GM18498 (cell line): ENCODE results near the gene PTPRG.

Experiments
- ATAC-seq: cut with Tn5 transposase; IDR thresholded peaks from one replicate; pipeline ENCODE4 v1.9.1; 2021; ENCODE audit warnings: mild to moderate bottlenecking, moderate library complexity; ENCODE audit not compliant: unreplicated experiment

Gene PTPRG

DNA sequence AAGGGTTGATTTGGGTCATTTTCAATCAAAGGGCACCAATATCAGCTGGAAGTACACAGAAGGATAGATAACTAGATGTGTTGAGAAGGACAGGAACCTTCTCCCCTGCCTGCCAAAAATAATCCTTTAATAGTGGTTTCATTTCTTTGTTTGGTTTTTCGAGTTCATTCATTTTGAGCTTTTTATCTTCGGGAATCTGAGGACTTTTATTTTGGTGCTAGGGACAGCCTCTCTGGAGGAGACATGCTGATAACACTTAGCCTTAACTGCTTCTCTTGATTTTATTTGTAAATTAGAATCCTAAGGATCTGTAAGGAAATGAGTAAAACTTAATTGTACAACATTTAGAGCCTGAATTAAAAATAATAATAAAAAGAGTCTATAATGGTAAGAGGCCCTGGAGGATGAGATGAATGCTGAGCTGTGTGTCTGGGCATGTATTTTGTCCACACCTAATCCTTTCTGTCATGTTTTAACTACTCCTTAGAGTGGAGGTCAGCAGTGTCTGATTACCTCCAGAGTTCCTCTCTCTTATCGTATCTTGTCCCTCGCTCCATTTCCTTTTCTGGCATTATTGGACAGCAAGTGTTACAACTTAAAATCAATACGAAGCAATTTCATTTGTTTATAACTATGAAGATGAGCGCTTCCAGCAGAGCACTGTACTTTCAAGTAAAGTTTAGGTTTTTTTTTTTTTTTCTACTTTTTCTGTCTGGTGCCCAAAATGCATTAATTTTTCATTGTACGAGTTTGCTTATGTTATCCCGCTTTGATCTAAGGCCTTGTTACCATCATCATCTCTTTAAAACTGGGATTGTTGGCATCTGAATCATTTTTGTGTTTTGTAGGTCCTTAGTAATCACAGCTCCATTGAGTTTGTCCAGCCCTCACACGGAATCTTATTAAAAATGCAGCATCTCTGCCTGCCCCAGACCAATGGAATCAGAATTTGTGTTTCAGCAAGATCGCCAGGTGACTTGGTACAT lies 22.8 kb downstream of the PTPRG start:
- no peak for ATAC-seq

DNA sequence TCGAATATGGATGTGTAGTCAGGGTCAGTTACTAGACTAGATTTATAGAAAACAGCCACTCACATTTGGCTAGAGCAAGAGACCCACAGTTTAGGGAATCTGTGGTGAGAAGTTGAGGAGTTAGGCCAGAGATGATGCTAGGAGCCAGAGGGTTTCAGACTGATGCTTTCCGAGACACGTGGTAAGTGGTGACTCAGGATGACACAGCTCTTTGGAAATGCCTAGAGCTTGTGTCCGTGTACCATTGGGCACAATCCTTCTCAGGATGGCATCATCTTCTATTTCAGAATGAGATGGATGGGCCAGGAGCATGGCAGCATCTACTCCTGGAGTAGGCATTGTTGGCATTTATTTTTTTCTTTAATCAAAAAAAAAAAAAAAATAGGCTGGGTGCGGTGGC lies 28.5 kb downstream of the PTPRG start:
- no peak for ATAC-seq

DNA sequence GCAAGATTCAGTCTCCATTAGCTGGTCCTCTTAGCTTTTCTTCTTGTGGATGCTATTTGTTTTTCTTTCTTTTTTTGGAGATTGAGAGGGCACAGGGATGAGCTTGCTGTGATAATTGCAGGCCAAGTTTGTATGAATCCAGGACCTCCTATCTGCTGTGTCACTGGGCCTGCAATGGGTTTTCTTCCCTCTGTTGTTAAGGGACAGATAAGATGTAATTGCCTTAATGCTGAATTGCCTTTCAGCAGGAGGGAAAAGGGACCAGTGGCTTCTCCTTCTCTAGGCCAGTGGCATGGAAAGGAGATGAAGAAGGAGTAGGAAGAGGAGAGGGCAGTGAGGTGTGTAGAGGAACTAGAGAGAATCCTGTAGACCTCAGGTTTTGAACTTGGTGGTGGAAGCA lies 29.9 kb downstream of the PTPRG start:
- no peak for ATAC-seq

DNA sequence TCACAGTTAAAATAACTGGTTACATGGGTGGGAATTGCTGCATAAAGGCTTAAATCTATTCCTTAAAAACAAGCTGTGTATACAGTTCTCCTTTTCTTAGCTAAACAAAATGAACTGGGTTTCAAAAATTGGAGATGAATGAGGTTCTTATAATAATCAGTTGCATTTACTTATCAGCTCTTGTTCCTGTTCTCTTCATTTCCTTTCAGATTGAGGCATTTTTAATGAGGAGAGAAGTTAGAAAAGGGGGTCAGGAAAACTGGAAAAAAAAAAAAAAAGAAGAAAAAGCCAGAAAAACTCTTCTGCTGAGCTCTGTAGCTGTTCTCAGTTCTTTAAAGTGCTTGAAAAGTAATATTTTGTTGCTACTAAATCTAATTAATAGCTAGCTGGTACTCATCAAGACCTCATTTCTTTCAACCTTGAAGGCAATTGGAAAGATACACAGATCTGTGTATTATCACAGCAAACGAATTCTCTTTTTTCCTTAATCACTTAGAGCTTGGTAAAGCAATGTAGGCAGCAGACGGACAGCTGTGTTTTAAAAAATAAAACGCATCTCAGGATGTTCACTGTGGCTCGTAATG lies 32.2 kb downstream of the PTPRG start:
- no peak for ATAC-seq

DNA sequence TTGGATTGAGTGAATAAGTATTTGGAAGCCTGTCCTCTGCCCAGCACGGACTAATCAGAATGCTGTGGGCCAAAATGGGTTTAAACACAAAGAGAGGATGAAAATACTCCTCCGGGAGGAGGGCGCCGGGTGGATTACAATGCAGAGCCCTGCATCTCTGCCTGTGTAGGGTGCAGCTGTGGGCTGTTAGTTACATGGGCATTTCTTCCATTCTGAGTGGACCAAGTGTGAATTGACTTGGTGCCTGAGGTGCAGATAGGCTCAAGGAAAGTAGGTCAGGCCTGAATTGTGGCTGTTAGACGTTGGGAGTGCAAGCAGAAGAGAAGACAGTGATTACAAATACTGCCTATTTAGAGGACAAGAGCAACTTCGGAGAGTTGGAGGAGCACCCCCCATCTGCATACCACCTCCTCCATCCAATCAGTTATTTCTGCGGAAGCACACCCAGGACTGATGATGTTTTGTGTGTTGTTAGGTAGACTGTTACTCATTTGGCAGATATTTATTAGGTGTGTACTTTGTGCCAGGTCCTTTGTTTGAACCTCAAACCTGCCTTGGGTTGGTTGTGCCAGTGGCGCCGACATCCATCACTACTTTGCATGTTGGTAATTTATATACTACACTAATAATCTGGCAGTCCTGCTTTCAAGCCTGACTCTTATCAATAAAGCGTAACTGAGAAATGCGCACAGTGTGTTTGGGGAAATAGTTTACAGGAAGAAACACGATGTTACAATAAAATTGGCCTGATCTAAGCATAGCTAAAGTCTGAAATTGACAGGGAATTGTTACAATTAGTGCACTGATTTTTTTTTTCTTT lies 33.0 kb downstream of the PTPRG start:
- ATAC-seq = no peak

DNA sequence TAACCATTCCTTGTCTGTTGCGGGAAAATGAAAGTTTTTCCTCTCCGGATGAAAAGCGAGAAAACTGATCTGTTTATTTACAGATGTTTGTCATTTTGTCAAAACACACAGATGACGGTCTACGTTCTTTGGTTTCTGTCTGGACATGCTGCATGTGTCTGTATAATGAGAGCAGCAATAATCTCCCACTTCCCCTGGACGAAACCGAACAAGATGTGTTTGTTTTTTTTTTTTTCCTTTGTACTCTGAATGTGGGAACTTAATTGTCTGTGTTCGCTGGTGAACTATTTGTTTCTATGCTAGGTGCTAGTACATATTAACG lies 33.6 kb downstream of the PTPRG start:
- ATAC-seq = no peak

DNA sequence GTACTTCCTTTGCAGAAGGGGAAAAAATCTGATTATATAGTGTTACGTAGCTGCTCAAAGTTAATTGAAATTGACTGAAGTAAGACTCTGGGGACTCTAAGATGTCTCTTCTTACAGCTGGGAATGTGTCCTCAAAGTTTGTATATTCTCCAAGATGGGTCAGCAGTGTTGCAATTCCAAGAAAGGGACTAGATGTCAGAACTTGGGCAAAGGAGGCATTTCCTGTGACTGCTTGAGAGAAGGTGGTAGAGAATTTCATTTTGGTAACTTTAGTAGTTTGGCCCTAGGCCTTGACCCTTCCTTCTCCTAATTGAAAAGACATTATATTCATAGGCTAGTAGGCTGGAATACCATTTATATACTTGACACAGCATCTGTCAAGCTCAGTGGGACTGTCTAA lies 33.9 kb downstream of the PTPRG start:
- ATAC-seq = no peak

DNA sequence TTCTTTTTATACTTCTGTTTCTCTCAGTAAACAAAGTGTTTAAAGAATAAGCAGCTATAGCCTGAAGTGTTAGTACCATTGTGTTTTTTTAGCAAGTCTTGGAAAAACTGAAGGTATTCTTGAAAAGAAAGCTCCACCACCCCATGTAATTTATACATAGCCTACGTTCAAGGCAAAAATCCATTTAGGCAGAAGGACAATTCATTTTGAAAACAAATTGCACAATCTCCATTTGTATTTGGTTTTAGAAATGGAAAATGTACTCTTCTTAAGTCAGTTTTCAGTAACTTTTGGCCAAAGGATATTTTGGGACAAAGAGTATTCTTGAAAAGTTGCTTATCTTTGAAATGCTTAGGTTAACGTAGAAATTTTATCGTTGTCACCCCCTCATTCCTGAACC lies 34.5 kb downstream of the PTPRG start:
- no peak for ATAC-seq

DNA sequence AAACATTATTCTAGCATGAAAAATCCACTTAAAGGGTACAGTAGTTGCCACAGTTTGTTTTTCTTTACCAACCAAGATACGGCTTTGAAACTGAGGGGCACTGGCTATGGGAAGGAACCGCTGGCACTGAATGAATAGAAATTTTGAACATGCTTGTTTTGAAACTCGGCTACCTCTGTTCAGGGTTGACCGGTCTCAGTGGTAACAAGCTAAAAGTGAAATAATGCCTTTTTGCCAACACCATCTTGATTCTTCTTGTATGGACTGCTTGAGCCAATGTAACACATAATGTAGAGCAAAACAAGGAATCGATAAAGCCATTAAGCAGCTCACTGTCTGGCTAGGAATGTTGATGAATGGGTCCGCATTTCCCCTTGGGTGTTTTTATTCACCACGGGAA lies 36.5 kb downstream of the PTPRG start:
- ATAC-seq = no peak

DNA sequence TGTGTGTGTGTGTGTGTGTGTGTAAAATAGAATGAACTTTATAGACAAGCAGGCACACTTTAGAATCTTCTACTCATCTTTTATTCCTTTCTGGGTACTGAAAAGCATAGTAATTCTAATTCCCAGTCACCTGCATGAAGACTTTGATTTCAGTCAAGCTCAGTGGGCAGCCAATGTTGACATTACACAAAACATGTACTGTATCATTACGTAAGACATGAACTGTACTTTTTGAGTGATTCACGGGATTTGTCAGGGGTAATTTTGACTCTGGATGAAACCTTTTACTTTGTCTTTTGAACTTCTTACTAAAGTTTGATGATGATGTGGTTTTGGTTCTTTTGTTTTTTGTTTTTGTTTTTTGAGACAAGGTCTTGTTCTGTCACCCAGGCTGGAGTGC lies 38.8 kb downstream of the PTPRG start:
- no peak for ATAC-seq

DNA sequence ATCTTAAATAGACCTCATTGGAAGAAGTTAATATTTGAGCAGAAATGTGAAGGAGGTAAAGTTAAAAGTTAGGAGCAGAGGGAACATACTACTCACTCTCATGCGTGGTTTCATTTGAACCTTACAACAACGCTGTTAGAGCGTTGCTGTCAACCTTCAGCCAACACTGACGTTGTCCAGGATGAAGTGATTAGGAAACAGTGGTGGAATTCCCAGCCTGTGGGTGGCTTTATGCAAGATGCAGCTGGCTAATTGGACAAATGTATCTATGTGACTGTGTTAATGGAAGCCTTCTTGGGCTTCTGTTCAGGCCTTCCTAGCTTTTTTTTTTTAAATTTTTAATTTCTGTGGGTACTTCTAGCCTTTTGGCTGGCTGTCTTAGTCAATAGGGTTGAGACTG lies 40.5 kb downstream of the PTPRG start:
- ATAC-seq = no peak

DNA sequence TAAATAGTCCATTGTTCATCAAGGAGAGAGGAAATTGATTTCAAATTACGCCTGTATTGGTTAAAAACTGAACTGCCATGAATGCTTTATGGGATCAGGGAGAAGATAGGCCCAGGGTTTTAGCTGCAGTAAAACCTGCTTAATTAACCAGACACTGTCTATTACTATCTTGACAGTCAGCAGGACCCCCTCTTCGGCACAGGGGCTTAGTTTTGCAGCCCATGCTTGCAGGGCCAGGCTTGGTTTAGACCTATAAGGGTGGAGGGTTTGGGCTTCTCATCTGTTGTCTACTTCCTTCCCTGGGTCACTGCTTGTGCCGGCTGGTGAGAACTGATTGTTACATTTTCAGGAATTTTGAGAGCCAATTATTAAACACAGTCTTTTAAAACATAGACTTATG lies 41.1 kb downstream of the PTPRG start:
- no peak for ATAC-seq

DNA sequence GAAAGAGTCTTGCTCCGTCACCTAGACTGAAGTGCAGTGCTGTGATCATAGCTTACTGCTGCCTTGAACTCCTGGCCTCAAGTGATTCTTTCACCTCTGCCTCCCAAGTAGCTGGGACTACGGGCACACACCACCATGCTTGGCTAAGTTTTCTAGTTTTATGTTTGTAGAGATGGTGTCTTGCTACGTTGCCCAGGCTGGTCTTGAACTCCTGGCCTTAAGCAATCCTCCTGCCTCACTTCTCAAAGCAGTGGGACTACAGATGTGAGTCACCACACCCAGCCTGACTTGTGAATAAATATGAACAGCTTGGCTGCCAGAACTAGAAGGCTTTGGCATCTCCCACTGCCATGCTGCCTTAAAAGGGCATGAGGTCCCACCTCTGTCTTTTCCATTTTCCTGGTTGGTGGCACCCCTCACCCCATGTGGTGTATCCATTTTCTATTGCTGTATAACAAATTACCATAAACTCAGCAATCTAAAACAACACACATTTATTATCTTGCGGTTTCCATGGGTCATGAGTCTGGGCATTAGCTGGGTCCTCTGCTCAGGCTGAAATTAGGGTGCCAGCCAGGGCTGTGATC lies 44.3 kb downstream of the PTPRG start:
- ATAC-seq = no peak

DNA sequence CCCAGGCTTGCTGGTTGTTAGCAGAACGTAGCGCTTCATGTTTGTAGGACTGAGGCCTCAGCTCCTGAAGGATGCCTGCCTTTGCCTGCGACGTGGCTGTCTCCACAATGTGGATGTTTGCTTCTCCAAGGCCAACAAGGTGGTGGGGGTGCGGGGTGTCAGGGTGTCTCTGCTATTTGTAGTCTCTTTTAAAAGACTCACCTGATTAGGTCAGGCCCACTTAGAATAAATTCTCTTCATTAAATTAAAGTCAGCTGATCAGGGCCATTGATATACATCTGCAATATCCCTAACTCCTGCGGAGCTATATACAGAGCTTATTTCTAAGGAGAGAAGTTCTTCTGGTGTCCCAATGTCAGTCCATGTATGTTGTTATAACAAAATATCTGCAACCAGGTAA lies 44.8 kb downstream of the PTPRG start:
- ATAC-seq = no peak

DNA sequence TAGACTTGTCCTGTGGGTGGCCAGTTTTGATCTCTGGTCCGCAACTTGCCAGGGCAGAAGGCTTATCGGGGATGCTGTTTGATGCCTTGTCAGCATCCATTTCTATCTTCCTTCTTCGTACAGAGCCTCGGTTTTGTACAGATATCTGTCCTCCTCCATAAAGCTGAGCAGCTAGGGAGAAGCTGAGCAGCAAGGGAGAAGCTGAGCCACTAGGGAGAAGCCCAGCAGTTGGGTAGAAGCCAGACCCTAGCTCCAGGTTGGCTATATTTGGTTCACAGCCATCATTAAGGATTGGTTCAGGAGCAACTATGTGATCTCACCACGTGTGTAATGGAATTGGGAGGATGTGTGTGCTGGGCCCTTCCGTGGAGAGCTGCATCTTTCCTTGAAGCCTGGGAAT lies 46.7 kb downstream of the PTPRG start:
- ATAC-seq = no peak

DNA sequence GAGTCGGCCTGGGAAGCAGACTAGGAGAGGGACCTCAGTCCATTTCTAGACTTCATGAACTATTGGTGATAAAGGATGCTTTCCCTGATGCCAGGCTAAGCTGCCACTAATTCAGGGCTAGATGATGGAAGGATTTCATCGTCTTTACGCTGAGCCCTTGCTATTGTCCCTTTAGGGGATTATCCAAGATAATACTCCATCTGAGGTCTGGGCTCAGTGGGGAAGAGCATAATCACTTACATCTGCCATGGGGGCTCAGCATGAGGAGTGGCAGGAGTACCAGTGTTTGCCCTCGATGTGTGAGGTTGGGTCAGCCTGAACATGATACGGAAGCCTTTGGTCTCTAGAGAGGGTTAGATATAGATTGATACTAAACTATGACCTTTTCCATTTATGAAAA lies 47.3 kb downstream of the PTPRG start:
- no peak for ATAC-seq

DNA sequence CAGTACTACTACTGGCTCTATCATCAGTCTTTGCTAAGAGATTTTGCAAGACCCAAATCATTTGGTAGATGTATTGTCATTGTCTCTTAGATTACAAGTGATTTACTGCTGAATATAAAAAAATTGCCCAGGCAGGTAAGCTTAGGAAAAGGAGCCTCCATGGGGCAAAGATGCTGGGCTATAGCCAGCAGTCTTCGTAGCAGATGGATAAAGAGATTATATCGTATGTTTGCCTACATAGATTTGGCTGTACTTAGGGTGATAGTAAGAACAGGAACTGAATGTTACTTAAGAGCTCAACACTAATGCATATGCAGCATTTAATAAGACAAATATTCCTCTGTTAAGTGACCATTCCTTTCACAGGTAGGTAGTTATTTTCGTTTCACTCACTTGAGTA lies 48.9 kb downstream of the PTPRG start:
- no peak for ATAC-seq

DNA sequence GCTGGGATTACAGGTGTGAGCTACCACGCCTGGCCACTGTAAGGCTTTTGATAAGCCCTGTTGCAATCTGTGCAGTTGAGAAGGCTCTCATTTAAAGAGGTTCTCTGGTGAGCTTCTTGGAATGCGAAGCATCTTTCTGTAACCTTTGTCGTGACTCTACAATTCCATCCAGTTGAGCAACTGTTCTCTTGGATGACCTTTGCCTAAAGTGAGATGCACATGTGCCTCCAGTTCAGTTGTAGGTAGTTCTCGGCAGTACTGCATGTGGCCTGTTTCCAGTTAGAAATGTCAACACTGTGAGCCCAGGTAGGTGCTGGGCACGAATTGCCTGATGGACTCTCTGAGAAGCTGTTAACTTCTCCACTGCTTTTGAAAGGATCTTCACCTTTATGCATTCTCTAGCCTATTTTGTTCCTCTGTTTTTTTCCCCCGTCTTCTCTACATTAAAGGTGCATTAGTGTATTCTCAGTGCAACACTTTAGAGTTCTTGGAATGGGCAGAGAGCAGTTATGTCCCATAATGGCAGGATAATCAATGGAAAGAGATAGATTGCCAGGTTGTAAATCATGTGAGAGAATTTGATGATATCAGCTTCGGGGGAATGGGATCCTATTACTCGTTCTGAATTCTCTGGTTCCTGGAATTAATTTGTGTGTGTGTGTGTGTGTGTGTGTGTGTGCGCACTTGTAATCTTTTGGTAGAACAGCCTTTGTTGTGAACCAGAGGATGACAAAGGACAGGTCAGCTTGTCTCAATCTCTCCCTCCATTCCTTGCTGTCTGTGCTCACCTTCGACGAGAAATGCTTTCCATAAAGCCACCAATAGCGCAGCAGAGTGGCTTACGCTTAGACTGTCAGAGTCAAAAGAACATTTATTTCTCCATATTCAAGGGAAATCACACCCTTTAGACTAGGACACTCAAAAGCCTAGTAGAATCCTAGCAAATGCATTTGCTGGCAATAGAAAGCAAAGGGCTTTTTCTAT lies 51.1 kb downstream of the PTPRG start:
- no peak for ATAC-seq

DNA sequence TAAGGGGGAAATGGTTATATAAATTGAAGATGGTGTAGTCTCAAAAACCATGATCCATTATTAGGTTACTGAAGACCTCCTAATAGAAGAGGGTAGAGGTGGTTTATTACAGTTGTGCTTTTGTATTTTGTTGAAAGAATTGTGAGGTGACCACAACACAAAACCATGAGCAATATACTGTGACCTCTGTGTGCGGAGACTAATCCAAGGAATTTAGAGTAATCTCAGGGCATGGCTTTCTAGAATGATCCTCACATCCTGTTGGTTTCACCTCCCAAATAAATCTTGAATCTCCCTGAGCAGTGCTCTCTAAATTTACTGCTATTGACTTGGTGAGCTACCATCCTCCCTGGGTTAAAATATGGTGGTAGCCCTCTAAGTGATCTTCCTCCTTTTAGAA lies 52.3 kb downstream of the PTPRG start:
- no peak for ATAC-seq

DNA sequence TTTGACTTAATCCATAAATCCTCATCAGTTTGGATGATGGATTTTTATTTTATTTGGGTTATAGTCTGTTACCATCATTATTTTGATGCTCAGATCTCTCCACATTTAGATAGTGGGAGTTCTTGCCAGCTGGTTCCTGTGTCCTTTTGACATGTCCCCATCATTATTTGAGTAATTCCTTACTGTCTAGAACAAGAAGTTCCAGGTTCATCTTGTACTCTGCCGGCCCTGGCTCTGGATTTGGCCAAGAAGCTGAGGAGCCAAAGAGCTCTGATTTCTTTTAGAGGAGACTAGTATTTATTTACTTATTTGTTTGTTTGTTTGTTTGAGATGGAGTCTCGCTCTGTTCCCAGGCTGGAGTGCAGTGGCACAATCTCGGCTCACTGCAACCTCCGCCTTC lies 54.3 kb downstream of the PTPRG start:
- ATAC-seq = no peak
